KBM-7 (cell line): ENCODE data around the gene RIPK1.
"Not testable (repeated sequence)": the region's sequence is repeated elsewhere in the genome, so short reads cannot be mapped to it uniquely, and the experiment has no call there.

Experiments
- DNase-seq: peaks from one replicate; pipeline ENCODE4 v3.0.0-alpha.2; 2015
- in situ Hi-C: fragments of 300-500 bp; cut with MboI; formaldehyde crosslinking; loops from 2 replicates; pipeline ENCODE4 v1.14.3; 2020; ENCODE audit warnings: low sequenced_read_pairs, low pct_unique_long_range_greater_than_20kb, mixed read lengths

Gene RIPK1

GRCh38 chr6:3122823-3123182 is 54.5 kb downstream of the RIPK1 start:
- in situ Hi-C loops: loop anchor here (10.0 kb wide), 1 partner anchor 132 kb away; the partner anchor contains the start of gene PSMG4
- DNase-seq: no peak

- no peak for DNase-seq
- in situ Hi-C loops: loop anchor here (10.0 kb wide), 1 partner anchor 130 kb away; the partner anchor contains the start of gene PSMG4
These were observed 56.4 kb downstream of the RIPK1 start for GRCh38 chr6:3124667-3125066.

GRCh38 chr6:3125815-3126214 is 57.5 kb downstream of the RIPK1 start:
- no peak for DNase-seq
- in situ Hi-C loops: loop anchor here (10.0 kb wide), 1 partner anchor 129 kb away; the partner anchor contains the start of gene PSMG4

- DNase-seq: no peak
- in situ Hi-C loops: loop anchor here (10.0 kb wide), 1 partner anchor 126 kb away; the partner anchor contains the start of gene PSMG4
These were observed 60.2 kb downstream of the RIPK1 start for GRCh38 chr6:3128356-3129108.

- in situ Hi-C loops: no loop called here
- DNase-seq: no peak
These were observed 63.4 kb downstream of the RIPK1 start for GRCh38 chr6:3131695-3132094.

GRCh38 chr6:3133515-3133914 is 65.2 kb downstream of the RIPK1 start:
- DNase-seq: no peak
- in situ Hi-C loops: no loop called here

- in situ Hi-C loops: no loop called here
These were observed 67.5 kb downstream of the RIPK1 start for GRCh38 chr6:3135668-3136291.

GRCh38 chr6:3136292-3137011 is 68.2 kb downstream of the RIPK1 start:
- in situ Hi-C loops: no loop called here
- DNase-seq: no peak

More at GRCh38 chr6:3135668-3136291, 67.5 kb downstream of the RIPK1 start:
- DNase-seq: no peak

GRCh38 chr6:3137057-3137777 is 68.9 kb downstream of the RIPK1 start:
- in situ Hi-C loops: no loop called here

GRCh38 chr6:3137873-3138272 is 69.6 kb downstream of the RIPK1 start:
- DNase-seq, in situ Hi-C loops: not testable (repeated sequence)

More at GRCh38 chr6:3137057-3137777, 68.9 kb downstream of the RIPK1 start:
- DNase-seq: no peak

GRCh38 chr6:3138341-3138740 is 70.0 kb downstream of the RIPK1 start:
- DNase-seq: no peak
- in situ Hi-C loops: no loop called here

- in situ Hi-C loops: no loop called here
- peak; percentile 93 for DNase-seq
These were observed 71.0 kb downstream of the RIPK1 start for GRCh38 chr6:3139090-3139903.

- no peak for DNase-seq
These were observed 71.9 kb downstream of the RIPK1 start for GRCh38 chr6:3140201-3140600.

GRCh38 chr6:3142536-3142935 is 74.2 kb downstream of the RIPK1 start:
- no peak for DNase-seq
- in situ Hi-C loops: no loop called here

More at GRCh38 chr6:3140201-3140600, 71.9 kb downstream of the RIPK1 start:
- in situ Hi-C loops: no loop called here

GRCh38 chr6:3143158-3143557 is 74.9 kb downstream of the RIPK1 start:
- DNase-seq: no peak
- in situ Hi-C loops: no loop called here

- DNase-seq: no peak
- in situ Hi-C loops: no loop called here
These were observed 76.3 kb downstream of the RIPK1 start for GRCh38 chr6:3144571-3144970.

GRCh38 chr6:3147914-3148757 is 79.8 kb downstream of the RIPK1 start:
- no peak for DNase-seq
- in situ Hi-C loops: no loop called here

GRCh38 chr6:3151691-3152090 is 83.4 kb downstream of the RIPK1 start:
- no peak for DNase-seq
- in situ Hi-C loops: no loop called here
